ENCODE data around the gene ATXN7L1. TPM values are rescaled to one million over a fixed set of nuclear protein-coding genes. Genes with fewer than 3 reads are reported as not detected.
A peak's percentile ranks its signal among the peaks of the same experiment; 100 is the strongest.

Gene ATXN7L1
- total and polyA plus RNA-seq, 7 donors: 5.4 to 20.5 (median 12.8) TPM

- Histone ChIP-seq H3K9me3 (no peaks in the 10 kb centered on the region), H3K36me3 (no peaks in the 10 kb centered on the region), H3K4me1 (peaks cover 0 to 40% (median 37%) of the 10 kb centered on the region in 4 donors), H3K4me3 (no peak overlapping the region), H3K27ac (peak overlapping the region in 1 of 4 donors; percentile 75), H3K27me3 (no peaks in the 10 kb centered on the region)
- WGBS, 2 donors: 91 to 92% methylated on average over 4 of the region's 4 CpGs
- TF ChIP-seq POLR2AphosphoS5 (IDR thresholded peaks at IDR 0.05) (no peak), CTCF (IDR thresholded peaks at IDR 0.05) (no peak), POLR2A (IDR thresholded peaks at IDR 0.05) (no peak), EP300 (IDR thresholded peaks at IDR 0.05) (no peak)
- DNase-seq: no peak
- intact Hi-C loops (cut with DNase I): no loop called here
These were observed 44.4 kb downstream of the ATXN7L1 start for GRCh38 chr7:105831824-105832535.

GRCh38 chr7:105831302-105831620 lies 45.1 kb downstream of the ATXN7L1 start:
- no peak overlapping the region for H3K4me3 ChIP-seq
- no peak for DNase-seq
- H3K4me1 ChIP-seq: peaks cover 0 to 47% (median 40%) of the 10 kb centered on the region in 4 donors
- 85 to 93% methylated on average over 3 of the region's 3 CpGs for WGBS, 2 donors
- no peaks in the 10 kb centered on the region for H3K9me3 ChIP-seq
- no peaks in the 10 kb centered on the region for H3K36me3 ChIP-seq
- no peak for TF ChIP-seq EP300 (IDR thresholded peaks at IDR 0.05)
- TF ChIP-seq CTCF (IDR thresholded peaks at IDR 0.05): no peak
- intact Hi-C loops (cut with DNase I): no loop called here
- H3K27ac ChIP-seq: peak overlapping the region in 3 of 4 donors; percentile 71 to 78 (median 75)
- no peaks in the 10 kb centered on the region for H3K27me3 ChIP-seq

DNA sequence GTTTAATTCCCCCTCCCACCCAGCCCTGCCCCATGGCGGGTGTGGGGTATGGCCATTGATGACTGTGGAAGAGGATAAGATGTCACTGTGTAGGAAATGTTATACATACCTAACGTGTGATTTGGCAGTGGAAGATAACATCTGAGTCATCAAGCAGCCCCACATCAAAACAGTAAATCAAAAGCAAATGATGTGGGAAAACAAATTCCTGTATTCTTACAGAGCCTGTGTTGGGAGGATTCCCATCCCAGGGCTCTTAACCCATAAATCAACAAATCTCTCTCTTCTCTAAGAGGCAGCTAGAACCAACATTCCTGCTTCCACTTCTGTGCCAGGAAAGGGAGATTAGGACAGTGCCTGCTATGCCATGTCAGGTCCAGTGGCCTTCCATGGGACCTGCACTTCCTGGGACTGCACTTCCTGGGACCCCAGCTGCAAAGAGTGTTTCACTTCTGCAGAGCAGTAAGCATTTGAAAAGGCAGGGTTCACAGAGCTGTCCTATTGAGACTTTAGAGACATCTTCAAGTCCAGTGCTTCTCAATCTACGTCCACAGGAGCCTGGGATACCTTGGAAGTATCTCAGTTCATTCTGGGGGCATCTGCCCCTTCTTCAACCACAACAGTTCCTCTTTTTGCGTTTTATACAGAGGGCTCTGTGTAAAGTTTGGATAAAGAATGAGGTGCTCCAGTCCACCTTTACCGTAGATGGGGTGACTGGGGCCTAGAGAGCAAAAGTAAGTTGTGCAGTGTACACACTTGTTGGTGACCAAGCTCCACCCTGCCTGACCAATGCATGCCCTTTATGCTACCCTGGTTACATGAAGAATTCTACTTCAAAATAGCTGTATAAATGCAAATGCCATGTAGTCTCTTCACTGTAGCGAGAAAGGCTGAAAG lies 45.7 kb downstream of the ATXN7L1 start:
- no peak for TF ChIP-seq POLR2A (IDR thresholded peaks at IDR 0.05)
- TF ChIP-seq POLR2AphosphoS5 (IDR thresholded peaks at IDR 0.05): peak in 3 of 4 donors; percentile 46 to 62 (median 61)
- no peak for TF ChIP-seq EP300 (IDR thresholded peaks at IDR 0.05)
- no peak for TF ChIP-seq CTCF (IDR thresholded peaks at IDR 0.05)

DNA sequence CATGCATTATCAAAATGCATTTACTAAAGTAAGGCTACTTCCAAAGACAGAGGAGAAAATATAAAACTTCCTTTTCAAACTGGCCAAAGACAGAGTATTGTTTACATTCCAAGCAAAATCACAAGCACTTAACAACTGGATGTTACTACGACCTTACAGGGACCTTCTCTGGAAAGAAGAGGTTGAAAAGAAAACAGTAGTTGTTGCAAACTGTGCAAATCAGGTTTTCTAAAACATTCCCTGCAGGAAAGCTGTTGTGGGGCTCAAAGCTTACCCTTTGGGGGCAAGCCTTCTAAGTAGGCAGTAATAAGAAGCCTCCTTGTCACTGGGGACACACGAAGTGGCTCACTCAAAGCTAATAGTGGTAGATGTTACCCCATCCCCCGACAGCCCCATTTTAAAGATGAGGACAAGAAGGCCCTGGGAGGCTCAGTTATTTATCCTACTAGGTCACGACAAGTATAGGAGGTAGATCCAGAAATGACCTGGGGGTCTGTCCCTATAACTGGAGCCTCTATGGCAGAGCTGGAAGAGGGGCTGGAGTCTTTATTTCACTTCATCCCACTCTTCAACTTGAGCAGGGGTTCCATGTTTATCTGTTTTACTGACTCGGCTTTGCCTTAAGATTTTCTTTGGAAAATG lies 46.6 kb downstream of the ATXN7L1 start:
- intact Hi-C loops (cut with DNase I): no loop called here
- WGBS, 2 donors: 68 to 79% methylated on average over 5 of the region's 5 CpGs
- no peak overlapping the region for H3K4me3 ChIP-seq
- H3K36me3 ChIP-seq: no peaks in the 10 kb centered on the region
- H3K9me3 ChIP-seq: no peaks in the 10 kb centered on the region
- H3K4me1 ChIP-seq: peaks cover 0 to 56% (median 45%) of the 10 kb centered on the region in 4 donors
- H3K27me3 ChIP-seq: no peaks in the 10 kb centered on the region
- TF ChIP-seq POLR2AphosphoS5 (IDR thresholded peaks at IDR 0.05): no peak
- TF ChIP-seq CTCF (IDR thresholded peaks at IDR 0.05): no peak
- TF ChIP-seq EP300 (IDR thresholded peaks at IDR 0.05): no peak
- TF ChIP-seq POLR2A (IDR thresholded peaks at IDR 0.05): no peak
- DNase-seq: no peak
- peak overlapping the region in 3 of 4 donors; percentile 71 to 78 (median 75) for H3K27ac ChIP-seq

More for the DNA sequence above, 45.7 kb downstream of the ATXN7L1 start:
- H3K27me3 ChIP-seq: no peaks in the 10 kb centered on the region
- no peak overlapping the region for H3K4me3 ChIP-seq
- no peaks in the 10 kb centered on the region for H3K9me3 ChIP-seq
- peaks cover 0 to 53% (median 44%) of the 10 kb centered on the region in 4 donors for H3K4me1 ChIP-seq
- H3K36me3 ChIP-seq: no peaks in the 10 kb centered on the region
- peak overlapping the region in 3 of 4 donors; percentile 71 to 78 (median 75) for H3K27ac ChIP-seq
- intact Hi-C loops (cut with DNase I): no loop called here
- no peak for DNase-seq
- WGBS, 2 donors: 65 to 67% methylated on average over 6 of the region's 6 CpGs
